ENCODE data around the gene GAS6.

DNA sequence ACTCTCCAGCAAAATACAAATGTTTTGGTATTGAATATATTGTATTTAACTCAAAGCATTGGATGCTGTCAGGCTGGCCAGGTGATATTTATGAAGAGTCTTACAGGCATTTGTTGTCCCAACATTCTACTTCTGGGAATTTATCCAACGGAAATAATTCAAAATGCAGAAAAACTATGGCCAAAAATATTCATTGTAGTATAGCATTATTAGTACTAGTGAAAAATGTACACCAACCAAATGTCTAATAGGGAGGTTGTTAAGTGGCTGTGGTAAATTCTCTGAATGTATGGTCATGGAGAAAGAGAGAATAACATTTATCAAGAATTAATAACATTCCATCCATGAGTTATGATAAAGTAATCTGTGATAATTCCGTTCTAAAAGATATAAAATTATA, 38.6 kb upstream of the GAS6 start:
- TF ChIP-seq CTCF (IDR thresholded peaks at IDR 0.05), result no peak
- TF ChIP-seq POLR2A (IDR thresholded peaks at IDR 0.05), result no peak
